ENCODE measurements around the gene WDFY4. TPM values are rescaled to one million over a fixed set of nuclear protein-coding genes. Genes with fewer than 3 reads are reported as not detected.

Gene WDFY4
- total RNA-seq, 1 donor from 2014 or later, result not detected

- no peak for TF ChIP-seq CTCF (IDR thresholded peaks at IDR 0.05)
- Mint-ChIP-seq H3K9me3 (ENCODE audit: low read depth) (peaks cover 13% of the 10 kb centered on the region), H3K27ac (ENCODE audit: unreplicated experiment) (no peak overlapping the region), H3K4me3 (ENCODE audit: unreplicated experiment) (no peak overlapping the region), H3K27me3 (ENCODE audit: low read depth) (peaks cover 24% of the 10 kb centered on the region), H3K36me3 (ENCODE audit: low read depth) (no peaks in the 10 kb centered on the region), H3K4me1 (ENCODE audit: low read depth) (peaks cover 5% of the 10 kb centered on the region)
- no peak for DNase-seq (ENCODE audit: low spot score)
Measured at GRCh38 chr10:48789486-48790456, 105.1 kb downstream of the WDFY4 start.

DNA sequence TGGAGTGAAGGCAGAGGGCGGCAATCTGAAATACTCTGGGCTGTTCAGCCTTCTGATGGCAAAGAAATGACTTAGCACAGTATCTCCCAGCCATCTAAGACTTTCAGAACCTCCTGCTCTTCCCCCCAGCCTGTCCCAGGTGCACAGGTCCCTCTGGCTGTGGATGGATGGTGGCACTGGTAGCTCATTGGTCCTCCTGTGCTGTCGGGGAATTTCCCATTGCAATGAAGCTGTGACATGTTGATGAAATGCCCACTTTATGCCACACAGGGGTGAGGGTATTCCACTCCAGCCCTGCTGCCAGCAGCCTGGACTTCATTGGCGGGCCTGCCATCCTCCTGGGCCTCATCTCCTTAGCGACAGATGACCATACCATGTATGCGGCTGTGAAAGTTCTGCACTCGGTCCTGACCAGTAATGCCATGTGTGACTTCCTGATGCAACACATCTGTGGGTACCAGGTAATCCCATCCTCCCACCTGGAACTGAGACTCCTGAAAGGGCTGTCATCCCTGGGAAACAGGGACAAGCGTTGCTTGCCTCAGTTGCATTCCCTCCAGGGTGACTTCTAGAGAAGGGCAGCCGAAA is 105.9 kb downstream of the WDFY4 start:
- DNase-seq (ENCODE audit: low spot score), result no peak
- Mint-ChIP-seq H3K4me1 (ENCODE audit: low read depth) (peaks cover 5% of the 10 kb centered on the region), H3K9me3 (ENCODE audit: low read depth) (peaks cover 9% of the 10 kb centered on the region), H3K27me3 (ENCODE audit: low read depth) (peaks cover 24% of the 10 kb centered on the region), H3K27ac (ENCODE audit: unreplicated experiment) (no peak overlapping the region), H3K4me3 (ENCODE audit: unreplicated experiment) (no peak overlapping the region), H3K36me3 (ENCODE audit: low read depth) (no peaks in the 10 kb centered on the region)
- no peak for TF ChIP-seq CTCF (IDR thresholded peaks at IDR 0.05)

DNA sequence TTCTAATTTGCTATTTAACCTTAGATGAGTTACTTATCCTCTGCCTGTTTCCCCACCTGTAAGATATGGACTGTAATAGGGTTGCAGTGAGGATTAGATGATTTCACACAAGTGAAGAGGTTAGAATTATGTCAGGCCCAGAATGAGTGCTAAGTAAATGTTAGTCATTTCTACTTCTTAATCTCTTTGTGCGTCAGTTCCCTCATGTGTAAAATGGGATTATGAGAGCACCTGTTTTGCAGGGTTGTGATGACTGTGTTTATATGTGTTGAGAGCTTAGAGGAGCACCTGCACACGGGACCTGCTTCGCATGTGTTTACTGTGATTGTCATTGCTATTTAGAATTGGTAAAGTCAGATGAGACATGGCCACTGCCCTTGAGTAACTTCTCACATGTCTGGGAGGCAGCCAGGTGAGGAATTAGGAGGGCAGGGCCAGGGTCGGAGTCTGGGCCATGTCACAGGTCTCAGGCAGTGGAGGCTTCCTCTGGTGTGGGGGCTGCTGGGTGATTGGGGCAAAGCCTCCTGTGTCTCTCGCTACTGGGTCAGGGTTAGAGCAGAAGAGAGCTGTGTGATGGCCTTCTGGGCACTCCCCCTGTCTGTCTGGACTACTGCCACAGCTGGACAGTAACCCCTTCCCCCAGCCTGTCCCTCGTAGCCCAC is 106.7 kb downstream of the WDFY4 start:
- Mint-ChIP-seq H3K27me3 (ENCODE audit: low read depth) (peaks cover 24% of the 10 kb centered on the region), H3K36me3 (ENCODE audit: low read depth) (no peaks in the 10 kb centered on the region), H3K9me3 (ENCODE audit: low read depth) (peaks cover 2% of the 10 kb centered on the region), H3K4me3 (ENCODE audit: unreplicated experiment) (no peak overlapping the region), H3K4me1 (ENCODE audit: low read depth) (peaks cover 5% of the 10 kb centered on the region), H3K27ac (ENCODE audit: unreplicated experiment) (no peak overlapping the region)
- DNase-seq (ENCODE audit: low spot score), result no peak
- no peak for TF ChIP-seq CTCF (IDR thresholded peaks at IDR 0.05)

DNA sequence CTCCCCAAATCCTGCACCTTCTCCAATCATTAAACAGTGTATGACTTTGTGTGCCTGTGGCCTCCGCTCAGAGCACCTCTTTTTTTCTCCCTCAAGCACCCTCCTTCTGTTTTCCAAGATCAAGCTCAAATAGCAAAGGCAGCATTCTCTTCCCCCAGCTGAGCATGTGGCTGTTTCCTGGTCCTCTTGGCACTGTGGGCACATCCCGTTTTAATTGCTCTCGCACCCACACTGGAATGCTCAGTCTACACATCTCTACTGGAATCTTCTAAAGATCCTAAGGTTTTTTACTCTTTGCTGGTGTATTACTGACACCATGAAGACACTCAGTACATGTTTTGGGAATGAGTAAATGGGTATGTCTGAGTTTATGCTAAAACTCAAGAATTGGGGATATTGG is 107.4 kb downstream of the WDFY4 start:
- peaks cover 5% of the 10 kb centered on the region for H3K4me1 Mint-ChIP-seq (ENCODE audit: low read depth)
- H3K36me3 Mint-ChIP-seq (ENCODE audit: low read depth), result no peaks in the 10 kb centered on the region
- DNase-seq (ENCODE audit: low spot score), result no peak
- TF ChIP-seq CTCF (IDR thresholded peaks at IDR 0.05), result no peak
- H3K27me3 Mint-ChIP-seq (ENCODE audit: low read depth), result peaks cover 24% of the 10 kb centered on the region
- peaks cover 2% of the 10 kb centered on the region for H3K9me3 Mint-ChIP-seq (ENCODE audit: low read depth)
- H3K4me3 Mint-ChIP-seq (ENCODE audit: unreplicated experiment), result no peak overlapping the region
- no peak overlapping the region for H3K27ac Mint-ChIP-seq (ENCODE audit: unreplicated experiment)

DNA sequence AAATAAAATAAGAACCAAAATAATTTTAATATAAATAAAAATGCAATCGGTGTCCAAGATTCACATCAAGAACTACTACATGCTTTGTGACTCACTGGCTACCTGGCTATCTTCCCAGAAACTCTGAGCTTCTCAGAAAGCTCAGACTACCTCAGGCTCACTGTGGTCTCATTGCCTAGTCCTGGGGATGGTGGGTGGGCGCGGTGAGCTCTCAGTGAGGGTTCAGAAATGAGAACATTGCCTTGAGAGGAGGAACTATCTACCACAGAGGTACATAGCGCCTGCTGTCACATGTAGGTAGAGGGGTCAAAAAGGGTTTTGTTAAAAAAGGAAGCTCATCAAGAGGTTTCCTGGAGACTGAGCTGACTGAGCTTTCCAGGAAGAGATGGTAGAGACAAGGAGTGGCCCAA is 108.0 kb downstream of the WDFY4 start:
- H3K27me3 Mint-ChIP-seq (ENCODE audit: low read depth), result peaks cover 22% of the 10 kb centered on the region
- no peak overlapping the region for H3K27ac Mint-ChIP-seq (ENCODE audit: unreplicated experiment)
- no peaks in the 10 kb centered on the region for H3K9me3 Mint-ChIP-seq (ENCODE audit: low read depth)
- H3K4me1 Mint-ChIP-seq (ENCODE audit: low read depth), result peaks cover 5% of the 10 kb centered on the region
- no peak for DNase-seq (ENCODE audit: low spot score)
- no peak for TF ChIP-seq CTCF (IDR thresholded peaks at IDR 0.05)
- H3K4me3 Mint-ChIP-seq (ENCODE audit: unreplicated experiment), result no peak overlapping the region
- H3K36me3 Mint-ChIP-seq (ENCODE audit: low read depth), result no peaks in the 10 kb centered on the region

Measured in chondrocyte (in vitro differentiated cells).